Panc1 (cell line): ENCODE results near the gene DAZAP1. TPM values are rescaled to one million over a fixed set of nuclear protein-coding genes. Genes with fewer than 3 reads are reported as not detected.

ENCODE experiments used
- ATAC-seq: fragments of 200-7000 bp; cut with Tn5 transposase; 2 replicates; pipeline ENCODE4 v1.9.1; 2020; ENCODE audit warnings: mild to moderate bottlenecking, moderate library complexity
- BruUV-seq: library from RNA; stranded (reverse); fragments of 400-500 nt; replicated peaks from 2 replicates; lab custom pipeline; 2021; lab: Mats Ljungman, UMichigan
- CTCF ChIA-PET: fragments of 300-600 bp; sonication (Branson Sonifier 250); formaldehyde crosslinking; loops from one replicate; lab custom pipeline; 2022; ENCODE audit warnings: antibody characterized with exemption; lab: Charles Lee
- POLR2A ChIA-PET: fragments of 300-600 bp; sonication (Branson Sonifier 250); formaldehyde crosslinking; loops from one replicate; lab custom pipeline; 2022; ENCODE audit warnings: antibody characterized with exemption; lab: Charles Lee
- DNase-seq: peaks from one replicate; pipeline ENCODE4 v3.0.0-alpha.2; 2010; ENCODE audit warnings: low read depth, low spot score
- H3K27ac ChIP-seq: 2 replicates; pipeline ENCODE4 v1.5.1; 2011; ENCODE audit warnings: mild to moderate bottlenecking, low read length, inconsistent platforms
- H3K27me3 ChIP-seq: fragments of 200-500 bp; sonication (Bioruptor generic); 2 replicates; pipeline ENCODE4 v1.6.0; 2014; ENCODE audit warnings: low read length, inconsistent platforms; ENCODE audit not compliant: control insufficient read depth, insufficient read depth
- H3K36me3 ChIP-seq: fragments of 200-500 bp; sonication (Bioruptor generic); 2 replicates; pipeline ENCODE4 v1.5.1; 2014; ENCODE audit warnings: inconsistent platforms, mild to moderate bottlenecking, low read length, moderate library complexity; ENCODE audit not compliant: control insufficient read depth, insufficient read depth
- H3K4me1 ChIP-seq: 2 replicates; pipeline ENCODE4 v1.5.1; 2011; ENCODE audit warnings: inconsistent platforms, mild to moderate bottlenecking, low read length, moderate library complexity; ENCODE audit not compliant: control insufficient read depth, insufficient read depth
- H3K4me3 ChIP-seq, 2 experiments: 2 replicates each; pipeline ENCODE4 v1.5.1; 2011 to 2012; ENCODE audit warnings: low read depth in 2 of 2, low read length in 2 of 2, mild to moderate bottlenecking in 2 of 2, inconsistent platforms in 1 of 2, moderate library complexity in 1 of 2
- H3K9me3 ChIP-seq: fragments of 200-500 bp; sonication (Bioruptor generic); 2 replicates; pipeline ENCODE4 v1.5.1; 2014; ENCODE audit warnings: low read depth, mild to moderate bottlenecking, inconsistent platforms, low read length, moderate library complexity; ENCODE audit not compliant: control insufficient read depth, insufficient read depth
- POLR2AphosphoS5 ChIP-seq: IDR thresholded peaks from 2 replicates; pipeline ENCODE4 v1.6.1; 2012; ENCODE audit warnings: mild to moderate bottlenecking, low read depth, low read length, moderate library complexity
- SIN3A ChIP-seq: IDR thresholded peaks from 2 replicates; pipeline ENCODE4 v1.6.1; 2012; ENCODE audit warnings: low read depth, mild to moderate bottlenecking, low read length, moderate library complexity, borderline replicate concordance; ENCODE audit not compliant: insufficient read depth
- TCF7L2 ChIP-seq: IDR thresholded peaks from 2 replicates; pipeline ENCODE4 v1.6.1; 2011; ENCODE audit warnings: mild to moderate bottlenecking, low read depth, low read length, inconsistent platforms
- in situ Hi-C: cut with HindIII; loops from 2 replicates; pipeline ENCODE4 v1.10.0; 2016; ENCODE audit warnings: low sequenced_read_pairs, low pct_unique_long_range_greater_than_20kb
- intact Hi-C: fragments of 100-400 bp; cut with micrococcal nuclease; formaldehyde crosslinking; loops from one replicate; pipeline ENCODE4 v1.10.0; 2022; ENCODE audit not compliant: unreplicated experiment
- total RNA-seq: library from RNA; stranded (reverse); gene quantifications from one replicate; pipeline ENCODE4 v1.2.1, GENCODE V29; 2021; ENCODE audit not compliant: unreplicated experiment
- TF ChIP-seq, protein P1 (sequence below): fragments of 450-650 bp; IDR thresholded peaks from 2 replicates; pipeline ENCODE4 v1.5.1; 2017; ENCODE audit warnings: mild to moderate bottlenecking
- TF ChIP-seq, protein P2 (sequence below), 2 experiments: IDR thresholded peaks; 2 replicates each; pipeline ENCODE4 v1.6.1; 2011 to 2012; ENCODE audit warnings: low read depth in 2 of 2, control low read depth in 1 of 2, low read length in 1 of 2, mild to moderate bottlenecking in 1 of 2, moderate library complexity in 1 of 2; ENCODE audit not compliant: insufficient read depth in 1 of 2

DAZAP1 gene
- total RNA-seq, 1 experiment from 2014 or later = 195 TPM

DNA sequence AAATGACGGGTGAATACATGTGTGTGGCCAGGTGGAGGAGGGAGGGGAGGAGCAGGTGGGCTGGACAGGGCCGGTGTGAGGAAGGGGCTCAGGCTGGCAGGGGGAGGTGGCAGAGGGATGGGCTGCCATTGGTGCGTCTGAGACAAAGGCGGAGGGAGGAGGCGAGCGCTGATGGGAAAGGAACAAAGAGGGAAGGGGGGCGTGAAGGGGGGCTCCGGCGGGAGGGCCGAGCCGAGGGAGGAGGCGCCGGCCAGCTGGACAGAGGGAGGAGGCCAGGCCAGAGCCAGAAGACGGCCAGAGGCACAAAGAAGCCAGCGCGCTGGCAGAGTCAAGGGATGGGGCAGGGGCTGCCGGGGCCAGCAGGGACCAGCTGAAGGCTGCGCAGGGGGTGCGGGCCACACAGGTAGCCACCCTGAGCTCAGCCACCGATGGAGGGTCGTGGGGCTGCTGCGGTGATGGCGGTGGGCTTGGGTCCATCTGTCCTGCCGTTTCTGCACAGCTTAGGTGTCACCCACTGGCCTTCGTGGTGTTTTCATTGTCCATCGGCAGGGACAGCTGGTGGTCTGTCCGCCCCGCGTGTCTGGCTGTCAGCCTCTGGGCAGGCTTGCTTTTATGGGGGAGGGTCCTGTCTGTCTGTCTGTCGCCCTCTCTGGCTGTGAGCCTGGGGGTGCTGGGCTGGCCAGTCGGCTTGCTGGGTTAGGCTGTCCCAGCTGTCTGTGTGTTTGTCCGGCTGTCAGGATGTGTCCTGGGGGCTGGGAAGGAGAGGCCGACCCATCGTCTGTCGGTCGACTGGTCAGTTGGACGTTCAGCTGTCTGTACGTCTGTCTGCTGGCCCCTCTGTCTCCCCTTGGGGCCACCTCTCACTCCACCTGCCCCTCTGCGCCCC lies 44.8 kb downstream of the DAZAP1 start:
- H3K36me3 ChIP-seq = no peaks in the 10 kb centered on the region
- ChIA-PET POLR2A (no interaction called here), CTCF (no interaction called here)
- intact Hi-C loops = no loop called here
- H3K27me3 ChIP-seq = no peaks in the 10 kb centered on the region
- in situ Hi-C loops = no loop called here
- H3K27ac ChIP-seq = no peak overlapping the region
- DNase-seq = no peak
- no peak for ATAC-seq
- no peaks in the 10 kb centered on the region for H3K9me3 ChIP-seq
- no peaks in the 10 kb centered on the region; the same call in none of the 2 replicates for H3K4me1 ChIP-seq
- H3K4me3 ChIP-seq = no peak overlapping the region
- TF ChIP-seq, protein P1, sequence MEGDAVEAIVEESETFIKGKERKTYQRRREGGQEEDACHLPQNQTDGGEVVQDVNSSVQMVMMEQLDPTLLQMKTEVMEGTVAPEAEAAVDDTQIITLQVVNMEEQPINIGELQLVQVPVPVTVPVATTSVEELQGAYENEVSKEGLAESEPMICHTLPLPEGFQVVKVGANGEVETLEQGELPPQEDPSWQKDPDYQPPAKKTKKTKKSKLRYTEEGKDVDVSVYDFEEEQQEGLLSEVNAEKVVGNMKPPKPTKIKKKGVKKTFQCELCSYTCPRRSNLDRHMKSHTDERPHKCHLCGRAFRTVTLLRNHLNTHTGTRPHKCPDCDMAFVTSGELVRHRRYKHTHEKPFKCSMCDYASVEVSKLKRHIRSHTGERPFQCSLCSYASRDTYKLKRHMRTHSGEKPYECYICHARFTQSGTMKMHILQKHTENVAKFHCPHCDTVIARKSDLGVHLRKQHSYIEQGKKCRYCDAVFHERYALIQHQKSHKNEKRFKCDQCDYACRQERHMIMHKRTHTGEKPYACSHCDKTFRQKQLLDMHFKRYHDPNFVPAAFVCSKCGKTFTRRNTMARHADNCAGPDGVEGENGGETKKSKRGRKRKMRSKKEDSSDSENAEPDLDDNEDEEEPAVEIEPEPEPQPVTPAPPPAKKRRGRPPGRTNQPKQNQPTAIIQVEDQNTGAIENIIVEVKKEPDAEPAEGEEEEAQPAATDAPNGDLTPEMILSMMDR = no peak
- no peak for TF ChIP-seq TCF7L2
- TF ChIP-seq POLR2AphosphoS5 = no peak
- TF ChIP-seq, protein P2, sequence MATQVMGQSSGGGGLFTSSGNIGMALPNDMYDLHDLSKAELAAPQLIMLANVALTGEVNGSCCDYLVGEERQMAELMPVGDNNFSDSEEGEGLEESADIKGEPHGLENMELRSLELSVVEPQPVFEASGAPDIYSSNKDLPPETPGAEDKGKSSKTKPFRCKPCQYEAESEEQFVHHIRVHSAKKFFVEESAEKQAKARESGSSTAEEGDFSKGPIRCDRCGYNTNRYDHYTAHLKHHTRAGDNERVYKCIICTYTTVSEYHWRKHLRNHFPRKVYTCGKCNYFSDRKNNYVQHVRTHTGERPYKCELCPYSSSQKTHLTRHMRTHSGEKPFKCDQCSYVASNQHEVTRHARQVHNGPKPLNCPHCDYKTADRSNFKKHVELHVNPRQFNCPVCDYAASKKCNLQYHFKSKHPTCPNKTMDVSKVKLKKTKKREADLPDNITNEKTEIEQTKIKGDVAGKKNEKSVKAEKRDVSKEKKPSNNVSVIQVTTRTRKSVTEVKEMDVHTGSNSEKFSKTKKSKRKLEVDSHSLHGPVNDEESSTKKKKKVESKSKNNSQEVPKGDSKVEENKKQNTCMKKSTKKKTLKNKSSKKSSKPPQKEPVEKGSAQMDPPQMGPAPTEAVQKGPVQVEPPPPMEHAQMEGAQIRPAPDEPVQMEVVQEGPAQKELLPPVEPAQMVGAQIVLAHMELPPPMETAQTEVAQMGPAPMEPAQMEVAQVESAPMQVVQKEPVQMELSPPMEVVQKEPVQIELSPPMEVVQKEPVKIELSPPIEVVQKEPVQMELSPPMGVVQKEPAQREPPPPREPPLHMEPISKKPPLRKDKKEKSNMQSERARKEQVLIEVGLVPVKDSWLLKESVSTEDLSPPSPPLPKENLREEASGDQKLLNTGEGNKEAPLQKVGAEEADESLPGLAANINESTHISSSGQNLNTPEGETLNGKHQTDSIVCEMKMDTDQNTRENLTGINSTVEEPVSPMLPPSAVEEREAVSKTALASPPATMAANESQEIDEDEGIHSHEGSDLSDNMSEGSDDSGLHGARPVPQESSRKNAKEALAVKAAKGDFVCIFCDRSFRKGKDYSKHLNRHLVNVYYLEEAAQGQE (IDR thresholded peaks at IDR 0.05; ENCODE audit: insufficient read depth in 1 of 2, low read depth in 2 of 2, low read length in 1 of 2) = no peak
- TF ChIP-seq SIN3A = no peak
- BruUV-seq = no TSS peak

DNA sequence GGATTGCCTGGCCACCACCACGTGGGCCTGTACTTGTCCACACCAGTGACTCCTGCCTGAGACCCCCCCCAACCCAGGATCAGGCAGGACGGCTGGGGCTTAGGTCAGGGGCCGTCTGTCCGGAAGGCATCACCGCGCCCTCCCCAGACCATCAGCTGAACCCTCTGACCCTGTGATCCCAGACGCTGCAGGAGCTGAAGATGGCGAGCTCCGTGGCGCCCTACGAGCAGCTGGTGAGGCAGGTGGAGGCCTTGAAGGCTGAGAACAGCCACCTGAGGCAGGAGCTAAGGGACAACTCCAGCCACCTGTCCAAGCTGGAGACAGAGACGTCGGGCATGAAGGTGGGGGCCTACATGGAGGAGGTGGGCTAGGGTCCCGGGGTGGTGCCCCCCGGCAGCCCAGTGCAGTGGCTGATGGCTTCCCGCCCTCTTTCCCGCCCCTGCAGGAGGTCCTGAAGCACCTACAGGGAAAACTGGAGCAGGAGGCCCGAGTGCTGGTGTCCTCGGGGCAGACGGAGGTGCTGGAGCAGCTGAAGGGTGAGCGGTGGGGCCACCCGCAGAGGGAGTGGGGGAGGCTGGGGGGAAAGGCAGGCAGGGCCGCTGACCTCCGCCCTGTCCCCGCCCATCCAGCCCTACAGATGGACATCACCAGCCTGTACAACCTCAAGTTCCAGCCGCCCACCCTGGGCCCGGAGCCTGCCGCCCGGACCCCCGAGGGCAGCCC lies 45.6 kb downstream of the DAZAP1 start:
- H3K9me3 ChIP-seq = no peaks in the 10 kb centered on the region
- ChIA-PET CTCF (no interaction called here), POLR2A (interaction anchor here (0.7 kb wide), 1 partner anchor 8 kb away, joined by 4 read pairs; no protein-coding TSS in a partner anchor)
- no TSS peak for BruUV-seq
- H3K27ac ChIP-seq = no peak overlapping the region
- ATAC-seq (no peak), DNase-seq (no peak)
- H3K4me3 ChIP-seq = no peak overlapping the region
- H3K4me1 ChIP-seq = no peaks in the 10 kb centered on the region; the same call in none of the 2 replicates
- no peaks in the 10 kb centered on the region for H3K36me3 ChIP-seq
- intact Hi-C loops (no loop called here), in situ Hi-C loops (no loop called here)
- TF ChIP-seq SIN3A (no peak), TCF7L2 (no peak), POLR2AphosphoS5 (no peak)
- TF ChIP-seq, protein P2 (IDR thresholded peaks at IDR 0.05; ENCODE audit: insufficient read depth in 1 of 2, low read depth in 2 of 2, low read length in 1 of 2) = no peak
- TF ChIP-seq, protein P1 = no peak
- no peaks in the 10 kb centered on the region for H3K27me3 ChIP-seq
